NCI-H2196 (cell line): ENCODE data around the gene HDLBP.

Experiments
- DNase-seq: peaks from one replicate; lab custom pipeline; 2025; ENCODE audit not compliant: unreplicated experiment; lab: John Stamatoyannopoulos, UW

Gene HDLBP

DNA sequence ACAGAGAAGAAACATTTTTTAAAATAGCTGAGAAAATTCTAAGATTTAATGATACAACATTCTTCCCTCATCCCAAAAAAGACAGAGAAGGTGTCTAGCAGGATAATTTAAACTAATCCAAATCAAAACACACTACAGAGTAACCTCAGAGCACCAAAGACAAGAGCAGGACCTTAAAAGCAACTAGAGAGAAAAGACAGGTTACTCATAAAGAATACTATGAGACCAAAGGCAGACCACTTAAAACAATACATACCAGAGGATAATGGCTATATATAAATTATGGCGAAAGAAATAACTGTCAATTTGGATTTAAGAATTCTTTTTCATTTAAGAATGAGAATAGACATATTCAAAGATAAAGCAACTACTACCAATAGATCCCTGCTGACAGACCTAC lies 40.0 kb downstream of the HDLBP start:
- no peak for DNase-seq

DNA sequence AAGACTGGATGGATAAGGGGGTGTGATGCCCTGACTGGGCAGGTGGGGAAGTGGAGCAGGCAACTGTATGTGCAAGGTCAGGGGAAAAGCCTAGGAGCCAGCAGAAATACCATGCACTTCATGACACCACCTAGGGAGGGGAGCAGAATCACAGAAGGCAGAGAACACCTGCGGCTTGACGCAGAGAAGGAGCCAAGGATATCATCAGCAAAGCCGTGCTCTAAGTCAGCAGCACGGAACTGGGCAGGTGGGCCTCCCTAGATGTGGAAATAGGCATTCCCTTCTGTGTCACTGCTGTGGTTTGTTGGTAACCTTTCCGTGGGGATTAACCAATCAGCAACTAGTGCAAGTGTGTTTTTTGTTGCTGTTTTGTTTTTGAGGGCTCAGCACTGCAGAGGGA lies 41.3 kb downstream of the HDLBP start:
- no peak for DNase-seq

- DNase-seq = no peak
Observed at GRCh38 chr2:241273210-241274020, 42.1 kb downstream of the HDLBP start.

DNA sequence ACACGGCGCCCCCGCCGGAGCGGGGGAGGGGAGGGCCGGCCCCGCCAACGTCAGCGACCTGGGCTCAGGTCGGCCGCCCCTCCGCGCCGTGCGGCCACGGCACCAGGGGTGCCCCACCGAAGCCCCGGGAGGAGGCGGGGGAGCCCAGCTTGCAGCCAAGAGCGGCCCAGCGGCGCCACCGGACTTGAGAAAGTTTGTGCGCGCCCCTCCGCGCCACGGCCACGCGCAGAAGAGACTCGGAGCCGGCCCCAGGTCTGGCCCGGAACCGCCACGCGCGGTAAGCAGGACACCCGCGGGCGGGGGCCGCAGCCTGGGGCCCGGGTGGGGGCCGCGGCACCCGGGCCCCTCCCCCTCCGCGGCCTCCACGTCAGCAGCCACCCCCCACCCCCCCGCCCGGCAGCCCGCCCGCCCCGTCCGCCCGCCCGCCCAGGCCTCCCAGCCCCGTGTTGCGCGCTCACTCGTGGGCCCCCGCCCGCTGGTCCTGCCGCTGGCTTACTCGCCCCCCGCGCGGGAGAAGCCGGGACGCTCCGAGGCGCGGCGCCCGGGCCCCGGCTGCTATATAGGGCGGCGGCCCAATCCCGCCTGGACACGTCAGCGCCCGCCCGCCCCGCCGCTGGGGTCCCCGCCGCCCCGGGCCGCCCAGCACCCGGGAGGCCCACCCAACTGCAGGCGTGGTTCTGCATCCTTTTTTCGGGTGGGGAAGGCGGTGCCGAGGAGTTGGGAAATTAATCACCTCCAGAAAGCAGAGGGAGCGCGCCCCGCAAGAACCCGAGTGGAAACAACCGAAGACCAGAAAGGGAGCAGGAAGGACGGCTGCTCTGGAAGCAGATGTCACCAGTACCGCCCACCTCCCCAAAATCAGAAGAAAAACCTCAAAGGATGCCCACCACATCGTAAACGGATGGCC lies 42.9 kb downstream of the HDLBP start:
- peak; percentile 19 for DNase-seq

- peak; percentile 36 for DNase-seq
Observed at GRCh38 chr2:241271706-241272302, 43.7 kb downstream of the HDLBP start.

DNA sequence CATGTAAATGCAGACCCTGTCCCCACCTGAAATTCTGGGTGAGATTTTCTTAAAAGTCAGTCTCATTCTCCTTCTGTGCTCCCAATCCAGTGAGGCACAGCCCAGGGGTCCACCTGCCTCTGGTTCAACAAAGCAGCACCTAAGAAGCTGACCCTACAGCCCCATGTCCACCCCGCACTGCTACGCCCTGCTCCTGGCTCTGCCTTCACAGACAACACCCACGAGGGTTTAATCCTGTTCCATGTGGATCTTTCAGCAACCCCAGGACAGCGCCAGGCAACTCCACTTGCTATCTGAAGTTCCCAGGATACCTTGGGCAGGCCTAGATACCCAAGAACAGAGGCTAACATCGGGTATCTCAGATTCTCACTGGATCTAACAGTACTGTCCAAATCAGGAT lies 44.9 kb downstream of the HDLBP start:
- no peak for DNase-seq

DNA sequence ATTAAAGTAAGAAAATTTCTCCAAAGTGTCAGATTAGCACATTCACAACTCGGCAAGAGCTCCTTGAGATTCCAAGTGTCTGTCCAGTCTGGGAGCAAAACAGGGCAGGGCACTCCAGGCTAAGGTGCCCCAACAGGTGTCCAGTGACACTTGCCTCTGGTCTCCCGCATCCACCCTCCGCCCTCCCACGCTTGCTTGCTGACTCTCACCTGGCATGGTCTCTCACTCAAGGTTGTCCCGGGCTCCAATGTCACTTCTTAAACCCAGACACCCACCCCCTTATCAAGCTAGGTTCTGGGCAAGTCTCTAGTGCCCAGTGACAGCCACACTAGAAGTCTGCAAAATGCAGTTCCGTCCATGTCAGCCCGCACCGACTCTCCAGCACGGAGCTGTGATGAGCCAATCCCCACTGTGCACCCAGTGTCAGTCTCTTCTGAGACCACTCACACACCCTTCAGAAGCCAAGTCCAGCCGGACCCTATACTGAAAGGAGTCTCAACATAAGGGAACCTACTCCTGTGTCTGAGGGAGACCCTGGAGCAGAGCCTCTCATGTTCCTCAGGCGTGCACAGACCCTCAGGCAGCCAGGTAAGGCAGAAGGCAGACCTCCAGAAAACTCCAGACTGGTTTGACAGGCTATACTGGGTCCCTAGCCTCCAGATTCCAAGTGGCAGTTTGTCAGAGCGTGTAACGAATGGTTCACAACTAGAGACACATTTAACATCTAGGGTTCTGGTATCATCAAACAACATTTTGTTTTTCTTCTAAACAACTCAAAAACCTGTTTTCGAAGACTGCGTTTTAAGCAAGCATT lies 45.6 kb downstream of the HDLBP start:
- DNase-seq = no peak

GRCh38 chr2:241268716-241269445 lies 46.6 kb downstream of the HDLBP start:
- no peak for DNase-seq

DNA sequence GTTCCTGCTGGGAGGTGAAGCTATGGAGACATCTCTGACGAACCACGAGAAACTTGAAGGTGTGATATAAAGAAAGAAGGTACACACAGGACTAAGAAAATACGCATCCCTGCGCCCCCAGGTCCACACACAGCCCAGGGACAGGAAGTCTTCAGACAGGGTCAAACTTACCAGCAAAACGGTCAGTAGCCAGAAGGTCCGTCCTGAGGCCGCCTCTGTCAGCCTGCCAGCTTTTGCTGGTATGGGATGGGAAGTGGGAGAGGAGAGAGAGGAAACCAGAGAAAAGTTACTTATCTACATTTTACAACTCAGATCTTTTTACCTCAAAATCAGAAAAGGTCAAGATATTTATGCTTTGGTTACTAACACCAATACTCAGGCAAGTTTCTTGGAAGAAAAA lies 47.2 kb downstream of the HDLBP start:
- no peak for DNase-seq

DNA sequence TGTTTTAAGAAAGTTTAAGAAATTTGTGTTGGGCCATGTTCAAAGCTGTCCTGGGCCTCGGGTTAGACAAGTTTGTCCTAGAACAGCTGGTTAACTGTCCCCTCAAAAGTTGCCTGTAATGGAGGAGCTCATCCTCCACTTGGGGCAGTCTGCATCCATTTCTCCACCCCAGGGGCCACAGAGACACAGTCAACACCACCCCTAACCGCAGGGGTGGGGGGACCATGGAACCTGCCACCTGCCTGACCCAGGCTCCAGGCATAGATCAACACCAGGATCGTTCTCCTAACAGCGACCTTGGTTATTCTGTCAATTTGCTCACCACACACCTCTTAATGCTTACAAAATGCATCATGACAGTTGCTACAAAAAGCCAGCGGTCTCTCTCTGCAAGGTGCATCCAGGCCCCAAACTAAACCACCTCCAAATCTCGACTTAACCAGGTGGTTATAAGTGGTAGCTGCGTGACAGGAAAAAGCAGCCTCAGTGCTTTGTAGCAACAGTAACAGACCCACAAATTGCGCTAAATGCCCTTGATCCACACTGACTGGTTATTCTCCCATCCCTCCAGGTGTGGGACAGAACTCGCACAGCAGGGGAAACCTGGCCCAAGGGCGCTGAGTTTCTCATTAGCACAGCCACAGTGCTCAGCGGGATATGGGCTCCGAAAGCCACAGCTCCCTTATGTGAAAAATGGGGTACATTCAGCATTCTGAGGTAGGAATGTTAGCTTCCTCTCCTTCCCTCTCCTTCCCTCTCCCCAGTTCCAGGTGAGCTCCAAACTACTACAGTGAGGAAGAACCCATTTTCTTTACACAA lies 48.0 kb downstream of the HDLBP start:
- no peak for DNase-seq

DNA sequence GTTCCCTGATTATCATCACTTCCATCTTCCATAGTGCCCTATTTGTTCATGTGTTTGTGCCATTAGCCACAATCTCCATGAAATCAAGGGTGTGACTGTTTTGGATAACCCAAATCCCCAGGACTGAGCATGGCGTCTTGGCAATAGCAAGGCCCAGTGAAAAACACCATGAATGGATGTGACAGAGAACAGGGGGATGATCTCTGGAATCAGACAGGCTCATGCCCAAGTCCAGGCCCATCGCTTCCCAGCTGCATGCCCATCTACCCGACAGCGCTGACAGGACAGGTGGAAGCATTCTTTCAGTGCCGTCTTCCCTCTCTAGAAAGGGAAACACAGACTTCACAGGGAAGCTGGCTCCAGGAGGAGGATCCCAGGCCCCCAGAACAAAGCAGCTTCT lies 50.0 kb downstream of the HDLBP start:
- DNase-seq = no peak

- DNase-seq = no peak
Observed at GRCh38 chr2:241263061-241263460, 52.4 kb downstream of the HDLBP start.

DNA sequence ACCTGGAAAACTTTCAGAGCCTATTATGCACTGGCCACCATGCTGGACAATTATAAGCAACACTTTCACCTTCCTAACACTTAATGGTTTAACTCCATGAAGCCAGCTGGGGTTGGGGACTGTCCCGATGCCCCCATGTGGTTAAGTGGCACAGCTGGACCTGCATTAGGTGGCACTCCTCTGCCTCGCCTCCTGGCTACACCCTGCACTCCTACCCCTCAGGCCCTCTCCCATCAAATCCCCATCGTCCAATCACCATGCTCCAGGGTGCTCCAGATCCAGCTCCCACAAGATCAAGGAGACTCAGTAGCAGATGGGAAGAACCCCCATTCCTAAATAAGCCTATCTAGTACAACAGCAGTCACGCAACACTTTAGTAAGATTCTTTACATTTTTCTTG lies 53.8 kb downstream of the HDLBP start:
- DNase-seq = no peak

- DNase-seq = no peak
Observed at GRCh38 chr2:241260911-241261310, 54.6 kb downstream of the HDLBP start.

GRCh38 chr2:241258505-241259280 lies 56.8 kb downstream of the HDLBP start:
- DNase-seq = no peak

DNA sequence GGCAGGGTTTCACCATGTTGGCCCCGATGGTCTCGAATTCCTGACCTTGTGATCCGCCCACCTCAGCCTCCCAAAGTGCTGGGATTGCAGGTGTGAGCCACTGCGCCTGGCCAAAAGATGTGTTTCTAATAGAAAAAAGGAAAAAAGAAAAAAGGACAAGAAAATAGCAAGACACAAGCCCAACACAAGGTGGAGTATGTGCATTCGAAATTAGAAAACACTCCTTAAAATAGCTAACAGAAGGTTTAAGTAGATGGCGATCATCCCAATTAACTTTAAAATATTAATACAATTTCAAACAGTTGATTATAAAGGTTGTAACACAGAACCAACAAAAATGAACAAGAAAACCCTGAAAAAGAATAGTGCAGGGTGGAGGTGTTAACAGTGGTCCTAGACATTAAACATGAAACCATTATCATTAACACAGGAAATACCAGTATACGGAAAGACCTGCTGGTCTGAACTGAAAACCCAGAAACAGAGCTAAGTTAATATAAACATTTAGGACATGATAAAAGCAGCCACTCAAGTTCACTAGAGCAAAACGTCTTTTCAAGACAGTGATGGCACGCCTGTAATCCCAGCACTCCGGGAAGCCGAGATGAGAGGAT lies 57.9 kb downstream of the HDLBP start:
- DNase-seq = no peak

GRCh38 chr2:241256168-241256545 lies 59.3 kb downstream of the HDLBP start:
- no peak for DNase-seq

DNA sequence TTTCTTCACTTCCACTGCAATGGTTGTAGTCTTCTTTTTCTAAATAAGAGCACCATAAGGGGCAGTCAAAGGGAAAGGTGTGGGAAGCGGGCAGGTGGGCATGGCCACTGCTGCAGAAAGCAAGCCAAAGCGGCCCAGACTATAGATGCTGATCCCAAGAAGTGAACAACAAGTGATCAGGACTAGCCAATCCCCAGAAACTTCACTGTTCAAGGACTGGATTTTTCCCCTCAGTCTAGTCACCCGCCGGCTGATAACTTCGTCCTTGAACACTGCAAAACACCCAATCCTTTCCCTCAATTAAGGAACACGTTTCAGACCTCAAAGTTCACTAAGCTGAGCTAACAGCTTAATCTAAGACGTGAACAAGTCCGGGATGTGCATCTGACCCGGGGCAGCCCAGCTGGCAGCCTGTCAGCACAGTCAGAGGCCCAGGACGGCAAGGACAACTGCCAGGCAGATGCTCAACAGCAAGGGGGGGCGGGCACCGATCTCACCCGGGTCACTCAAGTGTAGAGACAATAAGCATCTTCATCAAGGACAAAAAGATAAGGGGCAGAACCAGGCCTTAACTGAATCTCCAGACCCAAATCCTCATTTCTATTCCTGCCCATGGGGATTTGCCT lies 59.8 kb downstream of the HDLBP start:
- DNase-seq = no peak
